ENCODE measurements around the gene CCT4. TPM values are rescaled to one million over a fixed set of nuclear protein-coding genes. Genes with fewer than 3 reads are reported as not detected.
"Not testable (repeated sequence)": the region's sequence is repeated elsewhere in the genome, so short reads cannot be mapped to it uniquely, and the experiment has no call there.

The CCT4 gene
- total RNA-seq, 2 experiments from 2014 or later: 136 to 138 TPM

- Mint-ChIP-seq H3K9me3 (no peaks in the 10 kb centered on the region), H3K4me1 (peaks cover 23% of the 10 kb centered on the region), H3K27ac (peak overlapping the region; percentile 89), H3K4me3 (peak overlapping the region; percentile 96), H3K27me3 (no peaks in the 10 kb centered on the region), H3K36me3 (ENCODE audit: low read depth) (no peaks in the 10 kb centered on the region)
- CTCF ChIA-PET: interaction anchor here (0.5 kb wide), 1 partner anchor 551 kb away, joined by 3 read pairs; no protein-coding TSS in a partner anchor
- no peak for DNase-seq
- POLR2A ChIA-PET: no interaction called here
Observed at GRCh38 chr2:61906186-61906470, 17.7 kb upstream of the CCT4 start.

- Mint-ChIP-seq H3K4me3 (peak within 1 kb of the TSS; percentile 96), H3K27ac (peak within 1 kb of the TSS; percentile 89), H3K4me1 (peaks cover 23% of the 10 kb centered on the region), H3K9me3 (no peaks in the 10 kb centered on the region), H3K36me3 (ENCODE audit: low read depth) (no peaks in the 10 kb centered on the region), H3K27me3 (no peaks in the 10 kb centered on the region)
- ChIA-PET POLR2A (no interaction called here), CTCF (no interaction called here)
- peak; percentile 87 for DNase-seq
Observed at GRCh38 chr2:61905372-61906185, 17.1 kb upstream of the CCT4 start, which contains the start of gene COMMD1. TSS of gene COMMD1 (plus strand) at chr2:61905674. CDS start at chr2:61905679, 5 bp downstream.

- H3K36me3 Mint-ChIP-seq (ENCODE audit: low read depth): no peaks in the 10 kb centered on the region
- no peak overlapping the region for H3K4me3 Mint-ChIP-seq
- no peak overlapping the region for H3K27ac Mint-ChIP-seq
- peaks cover 8% of the 10 kb centered on the region for H3K4me1 Mint-ChIP-seq
- H3K9me3 Mint-ChIP-seq: no peaks in the 10 kb centered on the region
- H3K27me3 Mint-ChIP-seq: no peaks in the 10 kb centered on the region
- POLR2A ChIA-PET: no interaction called here
- no peak for DNase-seq
- CTCF ChIA-PET: no interaction called here
Observed at GRCh38 chr2:61900281-61900680, 11.8 kb upstream of the CCT4 start.

GRCh38 chr2:61898810-61899209 is 10.4 kb upstream of the CCT4 start:
- Mint-ChIP-seq H3K27me3 (no peaks in the 10 kb centered on the region), H3K36me3 (ENCODE audit: low read depth) (no peaks in the 10 kb centered on the region), H3K4me3 (no peak overlapping the region), H3K9me3 (no peaks in the 10 kb centered on the region), H3K4me1 (no peaks in the 10 kb centered on the region), H3K27ac (no peak overlapping the region)
- ChIA-PET CTCF (no interaction called here), POLR2A (no interaction called here)
- DNase-seq: peak; percentile 30

GRCh38 chr2:61887717-61888266 is 664 bp downstream of the CCT4 start:
- peak overlapping the region; percentile 99 for H3K27ac Mint-ChIP-seq
- peaks cover 25% of the 10 kb centered on the region for H3K4me1 Mint-ChIP-seq
- H3K9me3 Mint-ChIP-seq: no peaks in the 10 kb centered on the region
- peaks cover 30% of the 10 kb centered on the region for H3K36me3 Mint-ChIP-seq (ENCODE audit: low read depth)
- ChIA-PET POLR2A (no interaction called here), CTCF (no interaction called here)
- DNase-seq: peak; percentile 16
- peak overlapping the region; percentile 97 for H3K4me3 Mint-ChIP-seq
- H3K27me3 Mint-ChIP-seq: no peaks in the 10 kb centered on the region

GRCh38 chr2:61885896-61886603 is 2.4 kb downstream of the CCT4 start:
- Mint-ChIP-seq H3K4me1 (peaks cover 25% of the 10 kb centered on the region), H3K4me3 (peak overlapping the region; percentile 97), H3K27me3 (no peaks in the 10 kb centered on the region), H3K9me3 (no peaks in the 10 kb centered on the region), H3K27ac (no peak overlapping the region), H3K36me3 (ENCODE audit: low read depth) (peaks cover 39% of the 10 kb centered on the region)
- ChIA-PET POLR2A (no interaction called here), CTCF (interaction anchor here (1.0 kb wide), 1 partner anchor 181 kb away, joined by 3 read pairs; no protein-coding TSS in a partner anchor)
- no peak for DNase-seq

- no peak for DNase-seq
- POLR2A ChIA-PET: interaction anchor here (0.6 kb wide), 2 partner anchors 16 to 151 kb away, joined by 3 to 4 read pairs; no protein-coding TSS in a partner anchor
- Mint-ChIP-seq H3K4me3 (no peak overlapping the region), H3K27ac (no peak overlapping the region), H3K36me3 (ENCODE audit: low read depth) (peaks cover 51% of the 10 kb centered on the region), H3K9me3 (no peaks in the 10 kb centered on the region), H3K27me3 (no peaks in the 10 kb centered on the region), H3K4me1 (peaks cover 19% of the 10 kb centered on the region)
- CTCF ChIA-PET: interaction anchor here (0.6 to 1.4 kb wide), 3 partner anchors 17 to 387 kb away, joined by 3 read pairs; no protein-coding TSS in a partner anchor
Observed at GRCh38 chr2:61882850-61883249, 5.6 kb downstream of the CCT4 start.

- DNase-seq, H3K27ac Mint-ChIP-seq, H3K27me3 Mint-ChIP-seq, H3K4me3 Mint-ChIP-seq, H3K4me1 Mint-ChIP-seq, H3K9me3 Mint-ChIP-seq, POLR2A ChIA-PET: not testable (repeated sequence)
- CTCF ChIA-PET: interaction anchor here (1.1 kb wide), 1 partner anchor 27 kb away, joined by 3 read pairs; no protein-coding TSS in a partner anchor
- H3K36me3 Mint-ChIP-seq (ENCODE audit: low read depth): peaks cover 50% of the 10 kb centered on the region
Observed at GRCh38 chr2:61879351-61879750, 9.1 kb downstream of the CCT4 start.

GRCh38 chr2:61878761-61879160 is 9.7 kb downstream of the CCT4 start:
- no peaks in the 10 kb centered on the region for H3K9me3 Mint-ChIP-seq
- no peak overlapping the region for H3K27ac Mint-ChIP-seq
- DNase-seq: no peak
- no peak overlapping the region for H3K4me3 Mint-ChIP-seq
- CTCF ChIA-PET: no interaction called here
- H3K36me3 Mint-ChIP-seq (ENCODE audit: low read depth): peaks cover 55% of the 10 kb centered on the region
- POLR2A ChIA-PET: no interaction called here
- H3K4me1 Mint-ChIP-seq: peaks cover 2% of the 10 kb centered on the region
- H3K27me3 Mint-ChIP-seq: no peaks in the 10 kb centered on the region

- H3K4me1 Mint-ChIP-seq: peaks cover 2% of the 10 kb centered on the region
- peaks cover 51% of the 10 kb centered on the region for H3K36me3 Mint-ChIP-seq (ENCODE audit: low read depth)
- DNase-seq: no peak
- H3K9me3 Mint-ChIP-seq: no peaks in the 10 kb centered on the region
- H3K27me3 Mint-ChIP-seq: no peaks in the 10 kb centered on the region
- no peak overlapping the region for H3K4me3 Mint-ChIP-seq
- POLR2A ChIA-PET: no interaction called here
- CTCF ChIA-PET: no interaction called here
- H3K27ac Mint-ChIP-seq: no peak overlapping the region
Observed at GRCh38 chr2:61877571-61878245, 10.7 kb downstream of the CCT4 start.

- ChIA-PET POLR2A (no interaction called here), CTCF (no interaction called here)
- Mint-ChIP-seq H3K9me3 (no peaks in the 10 kb centered on the region), H3K36me3 (ENCODE audit: low read depth) (peaks cover 53% of the 10 kb centered on the region), H3K4me1 (peaks cover 2% of the 10 kb centered on the region), H3K4me3 (no peak overlapping the region), H3K27ac (no peak overlapping the region), H3K27me3 (no peaks in the 10 kb centered on the region)
- DNase-seq: no peak
Observed at GRCh38 chr2:61876400-61876799, 12.1 kb downstream of the CCT4 start.

- not testable (repeated sequence) for H3K27me3 Mint-ChIP-seq, H3K4me3 Mint-ChIP-seq, H3K27ac Mint-ChIP-seq, H3K9me3 Mint-ChIP-seq, H3K4me1 Mint-ChIP-seq, DNase-seq
- CTCF ChIA-PET: interaction anchor here (0.6 kb wide), 2 partner anchors 14 to 16 kb away, joined by 3 read pairs; no protein-coding TSS in a partner anchor
- POLR2A ChIA-PET: interaction anchor here (0.6 to 0.7 kb wide), 2 partner anchors 16 to 698 kb away, joined by 4 read pairs; no protein-coding TSS in a partner anchor
- H3K36me3 Mint-ChIP-seq (ENCODE audit: low read depth): peaks cover 54% of the 10 kb centered on the region
Observed at GRCh38 chr2:61866482-61867089, 21.9 kb downstream of the CCT4 start.

Measured in activated CD4-positive, alpha-beta T cell treated with anti-CD3 and anti-CD28 coated beads, Interleukin-2, amount 10 ng/mL, durations not matched to agents 7 days and 5 days (primary cell).